Measurements from ENCODE around the gene FTCDNL1. TPM values are rescaled to one million over a fixed set of nuclear protein-coding genes. Genes with fewer than 3 reads are reported as not detected.

Gene FTCDNL1
- total and polyA plus RNA-seq, 9 of the 15 experiments (the other 6 are each of a cell fraction or from before 2014, with no cell fraction given): 0.13 to 0.58 (median 0.32) TPM

DNA sequence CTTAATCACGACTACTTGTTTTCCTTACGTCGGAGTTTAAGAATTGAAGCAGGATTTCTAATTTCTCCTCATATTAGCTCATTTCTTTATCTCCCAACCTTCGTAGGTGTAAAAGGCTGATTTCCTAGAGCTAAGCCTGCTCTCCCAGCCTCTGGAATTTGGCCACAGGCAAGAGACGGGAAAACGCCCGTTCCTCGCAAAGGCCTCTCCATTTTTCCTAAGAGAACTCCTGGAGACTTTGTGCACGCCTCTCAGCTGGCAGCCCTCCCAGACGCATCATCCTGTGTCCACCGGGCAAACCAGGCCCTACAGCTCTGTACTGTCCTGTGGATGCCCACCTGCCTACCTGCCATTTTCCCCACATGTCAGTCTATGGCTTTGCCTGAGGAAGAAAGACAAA lies 106.3 kb downstream of the FTCDNL1 start:
- Histone ChIP-seq H3K9ac (ENCODE audit: insufficient read depth in 1 of 2, low read depth in 2 of 2, low read length in 2 of 2) (no peak overlapping the region), H3K4me2 (ENCODE audit: insufficient read depth, low read length) (no peak overlapping the region), H3K79me2 (ENCODE audit: control insufficient read depth, insufficient read depth, low read length) (no peaks in the 10 kb centered on the region), H3K9me1 (ENCODE audit: control insufficient read depth, insufficient read depth, low read length) (no peaks in the 10 kb centered on the region), H3K36me3 (ENCODE audit: control insufficient read depth, insufficient read depth, low read length) (no peaks in the 10 kb centered on the region), H3K4me1 (replicated peaks in 1 of 2; ENCODE audit: control insufficient read depth in 2 of 2, insufficient read depth in 2 of 2, low read length in 2 of 2) (no peaks in the 10 kb centered on the region), H2AFZ (ENCODE audit: low read depth, low read length) (no peak overlapping the region), H3K27ac (ENCODE audit: extremely low read depth, low read depth, low read length) (no peak overlapping the region), H3K27me3 (ENCODE audit: control insufficient read depth in 2 of 2, insufficient read depth in 2 of 2, low read length in 2 of 2) (peaks cover 4 to 12% of the 10 kb centered on the region in 2 experiments; a peak in 4 of 5 replicates), H3K9me3 (replicated peaks; ENCODE audit: control insufficient read depth, insufficient read depth, low read depth, low read length) (no peaks in the 10 kb centered on the region), H4K20me1 (replicated peaks; ENCODE audit: control insufficient read depth, insufficient read depth, low read length) (no peaks in the 10 kb centered on the region), H3K4me3 (no peak overlapping the region)
- DNase-seq (ENCODE audit: extremely low read depth in 1 of 4, low spot score in 3 of 4) (no peak), ATAC-seq (no peak), FAIRE-seq (no peak)
- CTCF ChIA-PET (ENCODE audit: low intra/inter-chr PET ratio): no interaction called here
- no TSS peak for BruUV-seq (replicated peaks)
- no peak for TF ChIP-seq NFXL1 (CRISPR knock-in tag; IDR thresholded peaks at IDR 0.05)
- no peak for TF ChIP-seq ZNF217 (CRISPR knock-in tag; IDR thresholded peaks at IDR 0.05)
- no peak for TF ChIP-seq SRSF3 (IDR thresholded peaks at IDR 0.05; ENCODE audit: insufficient read depth, low read length)
- no peak for TF ChIP-seq HNRNPK (IDR thresholded peaks at IDR 0.05; ENCODE audit: low read depth, low read length, poor library complexity, severe bottlenecking)
- no peak for TF ChIP-seq E2F6 (IDR thresholded peaks at IDR 0.05; ENCODE audit: borderline replicate concordance in 1 of 2, extremely low read depth in 1 of 2, insufficient read depth in 1 of 2, insufficient read length in 1 of 2, low read depth in 1 of 2, low read length in 1 of 2, poor library complexity in 1 of 2, severe bottlenecking in 1 of 2)
- TF ChIP-seq, protein P1, sequence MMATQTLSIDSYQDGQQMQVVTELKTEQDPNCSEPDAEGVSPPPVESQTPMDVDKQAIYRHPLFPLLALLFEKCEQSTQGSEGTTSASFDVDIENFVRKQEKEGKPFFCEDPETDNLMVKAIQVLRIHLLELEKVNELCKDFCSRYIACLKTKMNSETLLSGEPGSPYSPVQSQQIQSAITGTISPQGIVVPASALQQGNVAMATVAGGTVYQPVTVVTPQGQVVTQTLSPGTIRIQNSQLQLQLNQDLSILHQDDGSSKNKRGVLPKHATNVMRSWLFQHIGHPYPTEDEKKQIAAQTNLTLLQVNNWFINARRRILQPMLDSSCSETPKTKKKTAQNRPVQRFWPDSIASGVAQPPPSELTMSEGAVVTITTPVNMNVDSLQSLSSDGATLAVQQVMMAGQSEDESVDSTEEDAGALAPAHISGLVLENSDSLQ (IDR thresholded peaks at IDR 0.05): no peak
- TF ChIP-seq SAP30 (IDR thresholded peaks at IDR 0.05; ENCODE audit: borderline replicate concordance, insufficient read depth, low read depth, low read length, poor library complexity, severe bottlenecking): no peak
- TF ChIP-seq, protein P2, sequence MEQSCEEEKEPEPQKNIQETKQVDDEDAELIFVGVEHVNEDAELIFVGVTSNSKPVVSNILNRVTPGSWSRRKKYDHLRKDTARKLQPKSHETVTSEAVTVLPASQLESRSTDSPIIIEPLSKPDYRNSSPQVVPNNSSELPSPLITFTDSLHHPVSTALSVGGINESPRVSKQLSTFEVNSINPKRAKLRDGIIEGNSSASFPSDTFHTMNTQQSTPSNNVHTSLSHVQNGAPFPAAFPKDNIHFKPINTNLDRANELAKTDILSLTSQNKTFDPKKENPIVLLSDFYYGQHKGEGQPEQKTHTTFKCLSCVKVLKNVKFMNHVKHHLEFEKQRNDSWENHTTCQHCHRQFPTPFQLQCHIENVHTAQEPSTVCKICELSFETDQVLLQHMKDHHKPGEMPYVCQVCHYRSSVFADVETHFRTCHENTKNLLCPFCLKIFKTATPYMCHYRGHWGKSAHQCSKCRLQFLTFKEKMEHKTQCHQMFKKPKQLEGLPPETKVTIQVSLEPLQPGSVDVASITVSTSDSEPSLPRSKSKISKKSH (CRISPR knock-in tag; IDR thresholded peaks at IDR 0.05): no peak
- intact Hi-C loops (cut with micrococcal nuclease): no loop called here
- WGBS (ENCODE audit: insufficient coverage, low coverage, missing lambda C conversion rate): 1% methylated on average over 10 of the region's 11 CpGs
- in situ Hi-C loops (cut with MboI): loop anchor here (25.0 kb wide), 1 partner anchor 1432 kb away; no protein-coding TSS in a partner anchor
- POLR2A ChIA-PET: no interaction called here

Data from K562 (cell line).